PC-3 (cell line): ENCODE data around the gene ZFHX2.

ENCODE experiments used
- EZH2 ChIP-seq: fragments of 300-600 bp; sonication (generic); IDR thresholded peaks from one replicate; pipeline ENCODE4 v1.6.1; 2017; ENCODE audit warnings: antibody characterized with exemption, mild to moderate bottlenecking, low read length; ENCODE audit not compliant: unreplicated experiment
- EZH2phosphoT487 ChIP-seq: fragments of 300-600 bp; sonication (generic); IDR thresholded peaks from 2 replicates; pipeline ENCODE4 v1.6.1; 2018; ENCODE audit warnings: mild to moderate bottlenecking, antibody characterized with exemption, low read length, borderline replicate concordance
- TF ChIP-seq, protein P1 (sequence below): fragments of 300-600 bp; sonication (generic); conservative IDR thresholded peaks from 2 replicates; pipeline ENCODE4 v1.5.1; 2017; ENCODE audit warnings: antibody characterized with exemption, low read depth, mild to moderate bottlenecking, low read length

DNA sequence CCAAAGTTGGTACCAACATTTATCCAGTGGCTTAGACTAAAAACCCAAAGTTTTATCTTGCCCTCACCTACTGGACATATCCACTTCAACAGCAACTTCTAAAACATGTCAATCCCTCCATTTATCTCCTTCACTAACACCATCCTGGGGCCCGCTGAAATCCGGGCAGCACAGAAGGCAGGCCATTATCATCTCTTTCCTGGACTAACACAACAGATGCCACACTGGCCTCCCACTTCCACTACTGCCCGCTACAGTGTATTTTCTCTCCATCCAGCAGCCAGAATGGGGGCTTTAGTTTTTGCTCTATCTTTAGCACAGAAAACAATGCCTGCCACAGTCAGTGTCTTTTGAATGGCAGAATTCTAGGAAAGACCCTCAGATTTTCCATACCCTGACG is 15.6 kb downstream of the ZFHX2 start:
- TF ChIP-seq EZH2 (no peak), EZH2phosphoT487 (no peak)
- TF ChIP-seq, protein P1, sequence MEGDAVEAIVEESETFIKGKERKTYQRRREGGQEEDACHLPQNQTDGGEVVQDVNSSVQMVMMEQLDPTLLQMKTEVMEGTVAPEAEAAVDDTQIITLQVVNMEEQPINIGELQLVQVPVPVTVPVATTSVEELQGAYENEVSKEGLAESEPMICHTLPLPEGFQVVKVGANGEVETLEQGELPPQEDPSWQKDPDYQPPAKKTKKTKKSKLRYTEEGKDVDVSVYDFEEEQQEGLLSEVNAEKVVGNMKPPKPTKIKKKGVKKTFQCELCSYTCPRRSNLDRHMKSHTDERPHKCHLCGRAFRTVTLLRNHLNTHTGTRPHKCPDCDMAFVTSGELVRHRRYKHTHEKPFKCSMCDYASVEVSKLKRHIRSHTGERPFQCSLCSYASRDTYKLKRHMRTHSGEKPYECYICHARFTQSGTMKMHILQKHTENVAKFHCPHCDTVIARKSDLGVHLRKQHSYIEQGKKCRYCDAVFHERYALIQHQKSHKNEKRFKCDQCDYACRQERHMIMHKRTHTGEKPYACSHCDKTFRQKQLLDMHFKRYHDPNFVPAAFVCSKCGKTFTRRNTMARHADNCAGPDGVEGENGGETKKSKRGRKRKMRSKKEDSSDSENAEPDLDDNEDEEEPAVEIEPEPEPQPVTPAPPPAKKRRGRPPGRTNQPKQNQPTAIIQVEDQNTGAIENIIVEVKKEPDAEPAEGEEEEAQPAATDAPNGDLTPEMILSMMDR, result no peak
